ENCODE results near the gene CRB2. TPM values are rescaled to one million over a fixed set of nuclear protein-coding genes. Genes with fewer than 3 reads are reported as not detected.

The CRB2 gene
- total and polyA plus RNA-seq, 2 of the 13 experiments (the other 11 are each of a cell fraction or from before 2014, with no cell fraction given), result 0.01 to 0.29 TPM

- H3K36me3 ChIP-seq (replicated peaks in 1 of 2; ENCODE audit: control insufficient read depth in 1 of 2, insufficient read depth in 2 of 2, low read length in 2 of 2), result no peaks in the 10 kb centered on the region
- DNase-seq (ENCODE audit: low spot score), result no peak
- H3K27me3 ChIP-seq (ENCODE audit: control insufficient read depth in 1 of 2, insufficient read depth in 2 of 2, low read length in 2 of 2), result peaks cover 6 to 17% of the 10 kb centered on the region in 2 experiments
- H3K9ac ChIP-seq (ENCODE audit: insufficient read depth, low read depth, low read length), result no peak overlapping the region
- ChIA-PET CTCF (ENCODE audit: low intra/inter-chr PET ratio, low total read pairs) (no interaction called here), POLR2A (no interaction called here)
- in situ Hi-C loops (cut with HindIII; ENCODE audit: extremely low pct_ligation_motif_present, low pct_unique_long_range_greater_than_20kb) (no loop called here), intact Hi-C loops (cut with micrococcal nuclease; ENCODE audit: unreplicated experiment) (no loop called here)
- H3K9me3 ChIP-seq (ENCODE audit: low read length), result no peaks in the 10 kb centered on the region
- no peak for ATAC-seq
- no peak for FAIRE-seq
- H4K20me1 ChIP-seq (ENCODE audit: insufficient read depth, low read length), result no peaks in the 10 kb centered on the region
- peaks cover 18% of the 10 kb centered on the region for H3K4me1 ChIP-seq (ENCODE audit: insufficient read depth, low read length)
- no peak overlapping the region for H2AFZ ChIP-seq (ENCODE audit: low read length)
- BruUV-seq (replicated peaks), result no TSS peak
- H3K79me2 ChIP-seq (ENCODE audit: insufficient read depth, low read length), result no peaks in the 10 kb centered on the region
- H3K4me2 ChIP-seq (ENCODE audit: low read depth, low read length), result no peak overlapping the region
- TF ChIP-seq ETS1 (CRISPR knock-in tag; IDR thresholded peaks at IDR 0.05), result no peak
- TF ChIP-seq ZNF576 (CRISPR knock-in tag; IDR thresholded peaks at IDR 0.05), result no peak
- TF ChIP-seq ZNF775 (CRISPR knock-in tag; IDR thresholded peaks at IDR 0.05; ENCODE audit: borderline replicate concordance), result no peak
- TF ChIP-seq USF2 (IDR thresholded peaks at IDR 0.05; ENCODE audit: low read depth, low read length), result no peak
- no peak for TF ChIP-seq USF2 (CRISPR knock-in tag; IDR thresholded peaks at IDR 0.05; ENCODE audit: borderline replicate concordance)
- no peak for TF ChIP-seq TMF1 (CRISPR knock-in tag; IDR thresholded peaks at IDR 0.05; ENCODE audit: low read depth)
- no peak for TF ChIP-seq ZNF501 (CRISPR knock-in tag; IDR thresholded peaks at IDR 0.05)
- no peak for TF ChIP-seq POLR2A (IDR thresholded peaks at IDR 0.05; ENCODE audit: insufficient read depth in 1 of 2, low read depth in 2 of 2, low read length in 2 of 2)
- no peak for TF ChIP-seq ZNF432 (CRISPR knock-in tag; IDR thresholded peaks at IDR 0.05; ENCODE audit: borderline replicate concordance)
- TF ChIP-seq ZNF724P (CRISPR knock-in tag; IDR thresholded peaks at IDR 0.05; ENCODE audit: borderline replicate concordance), result no peak
- no peak for TF ChIP-seq HIC2 (CRISPR knock-in tag; IDR thresholded peaks at IDR 0.05; ENCODE audit: low read depth)
- no peak for TF ChIP-seq PITX1 (CRISPR knock-in tag; IDR thresholded peaks at IDR 0.05)
- no peak for TF ChIP-seq HES4 (CRISPR knock-in tag; IDR thresholded peaks at IDR 0.05; ENCODE audit: borderline replicate concordance)
- no peak for TF ChIP-seq ZNF256 (CRISPR knock-in tag; conservative IDR thresholded peaks at IDR 0.05)
- no peak for TF ChIP-seq NONO (IDR thresholded peaks at IDR 0.05)
- no peak for TF ChIP-seq NONO (CRISPR knock-in tag; conservative IDR thresholded peaks at IDR 0.05)
- TF ChIP-seq ATF7 (IDR thresholded peaks at IDR 0.05), result no peak
- no peak for TF ChIP-seq ATF7 (CRISPR knock-in tag; IDR thresholded peaks at IDR 0.05)
- TF ChIP-seq ARID3A (IDR thresholded peaks at IDR 0.05; ENCODE audit: low read depth, low read length), result no peak
- TF ChIP-seq HNRNPK (IDR thresholded peaks at IDR 0.05; ENCODE audit: low read depth, low read length, poor library complexity, severe bottlenecking), result no peak
- H3K4me3 ChIP-seq (replicated peaks in 1 of 3; ENCODE audit: insufficient read depth in 1 of 3, low read depth in 2 of 3, low read length in 3 of 3), result no peak overlapping the region
- 44% methylated on average over 3 of the region's 13 CpGs for WGBS (ENCODE audit: low lambda C conversion rate)
- no peak overlapping the region for H3K27ac ChIP-seq (ENCODE audit: extremely low read length, insufficient read depth, low read length)
These were observed 14.1 kb downstream of the CRB2 start for GRCh38 chr9:123370108-123370507.
